ENCODE data around the gene PCSK4. TPM values are rescaled to one million over a fixed set of nuclear protein-coding genes. Genes with fewer than 3 reads are reported as not detected.
"Not testable (repeated sequence)": the region's sequence is repeated elsewhere in the genome, so short reads cannot be mapped to it uniquely, and the experiment has no call there.

PCSK4 gene
- 1 to 10 TPM; 1.3 to 4.9 (median 2.2) TPM for total RNA-seq

DNA sequence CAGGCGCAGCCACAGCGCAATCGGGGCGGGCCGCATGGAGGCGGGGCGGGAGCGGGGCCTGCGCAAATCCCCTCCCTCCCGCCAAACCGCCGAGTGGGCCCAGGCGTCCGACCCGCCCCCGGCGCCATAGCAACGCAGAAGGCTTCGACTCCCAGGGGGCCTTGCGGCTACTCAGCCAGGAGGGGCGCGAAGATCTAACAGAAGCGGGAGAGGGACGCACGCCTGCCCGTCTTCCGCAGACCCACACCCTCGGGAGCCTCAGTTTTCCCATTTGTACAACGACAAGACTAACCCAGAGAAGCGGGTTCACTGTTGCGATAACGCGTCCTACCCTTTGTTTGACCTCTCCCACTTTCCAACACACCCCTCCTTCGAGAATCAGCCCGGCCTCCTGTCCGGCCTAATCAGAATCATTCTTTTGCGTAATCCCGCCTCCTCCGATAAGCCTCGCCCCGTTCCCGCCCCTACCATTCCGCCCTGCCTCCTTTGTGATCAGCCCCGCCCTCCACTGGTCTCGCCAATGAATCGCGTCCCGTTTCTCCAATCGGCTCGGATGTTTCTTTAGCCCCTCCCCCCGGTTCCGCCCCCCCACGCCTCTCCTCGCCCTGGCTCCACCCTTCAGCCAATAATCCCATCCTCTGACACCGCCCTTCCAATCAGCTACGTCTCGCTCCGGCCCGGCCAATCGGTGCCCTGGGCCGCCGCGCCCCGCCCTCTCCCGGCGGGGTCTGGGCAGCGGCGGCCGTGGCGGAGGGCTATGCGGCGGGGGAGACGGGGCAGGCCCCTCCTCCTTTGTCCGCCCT lies at the start of gene PCSK4:
Gene PCSK4, minus strand, starts transcription at position 40 of the 803 bp plus-strand sequence. Its CDS starts 4 bp downstream, at position 36.
- H3K4me1 ChIP-seq, result peaks cover 0 to 22% (median 13%) of the 10 kb centered on the region in 4 donors
- DNase-seq (ENCODE audit: low spot score in 2 of 2), result peak; percentile 98 to 99
- no peaks in the 10 kb centered on the region for H3K36me3 ChIP-seq
- TF ChIP-seq POLR2A (IDR thresholded peaks at IDR 0.05) (no peak), EP300 (IDR thresholded peaks at IDR 0.05) (peak; percentile 69 to 75)
- TF ChIP-seq, protein P1, sequence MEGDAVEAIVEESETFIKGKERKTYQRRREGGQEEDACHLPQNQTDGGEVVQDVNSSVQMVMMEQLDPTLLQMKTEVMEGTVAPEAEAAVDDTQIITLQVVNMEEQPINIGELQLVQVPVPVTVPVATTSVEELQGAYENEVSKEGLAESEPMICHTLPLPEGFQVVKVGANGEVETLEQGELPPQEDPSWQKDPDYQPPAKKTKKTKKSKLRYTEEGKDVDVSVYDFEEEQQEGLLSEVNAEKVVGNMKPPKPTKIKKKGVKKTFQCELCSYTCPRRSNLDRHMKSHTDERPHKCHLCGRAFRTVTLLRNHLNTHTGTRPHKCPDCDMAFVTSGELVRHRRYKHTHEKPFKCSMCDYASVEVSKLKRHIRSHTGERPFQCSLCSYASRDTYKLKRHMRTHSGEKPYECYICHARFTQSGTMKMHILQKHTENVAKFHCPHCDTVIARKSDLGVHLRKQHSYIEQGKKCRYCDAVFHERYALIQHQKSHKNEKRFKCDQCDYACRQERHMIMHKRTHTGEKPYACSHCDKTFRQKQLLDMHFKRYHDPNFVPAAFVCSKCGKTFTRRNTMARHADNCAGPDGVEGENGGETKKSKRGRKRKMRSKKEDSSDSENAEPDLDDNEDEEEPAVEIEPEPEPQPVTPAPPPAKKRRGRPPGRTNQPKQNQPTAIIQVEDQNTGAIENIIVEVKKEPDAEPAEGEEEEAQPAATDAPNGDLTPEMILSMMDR (IDR thresholded peaks at IDR 0.05), result peak in 1 of 5 experiments; percentile 24
- peaks cover 0 to 10% of the 10 kb centered on the region in 2 donors for H3K27me3 ChIP-seq
- no peaks in the 10 kb centered on the region for H3K9me3 ChIP-seq
- H3K27ac ChIP-seq, result peak within 1 kb of the TSS; percentile 65 to 87 (median 74)
- WGBS, 2 donors, result 1% methylated on average over 45 to 59 of the region's 74 CpGs
- peak within 1 kb of the TSS; percentile 53 to 63 (median 61) for H3K4me3 ChIP-seq

GRCh38 chr19:1539749-1540148 lies 49.6 kb upstream of the PCSK4 start:
- whole genome bisulfite sequencing, 2 donors, result 87 to 91% methylated on average over 11 of the region's 11 CpGs
- H3K4me3 ChIP-seq; H3K27ac ChIP-seq; H3K36me3 ChIP-seq; H3K27me3 ChIP-seq; DNase-seq (ENCODE audit: low spot score in 2 of 2); H3K9me3 ChIP-seq: not testable (repeated sequence)
- H3K4me1 ChIP-seq, result peaks cover 0 to 26% (median 0%) of the 10 kb centered on the region in 4 donors

- 26 to 28% methylated on average over 15 of the region's 15 CpGs for WGBS, 2 donors
- Histone ChIP-seq H3K36me3 (no peaks in the 10 kb centered on the region), H3K27me3 (no peaks in the 10 kb centered on the region), H3K27ac (no peak overlapping the region), H3K4me3 (no peak overlapping the region), H3K4me1 (peaks cover 0 to 26% (median 0%) of the 10 kb centered on the region in 4 donors), H3K9me3 (no peaks in the 10 kb centered on the region)
- DNase-seq (ENCODE audit: low spot score in 2 of 2), result no peak
- TF ChIP-seq EP300 (IDR thresholded peaks at IDR 0.05) (no peak), POLR2A (IDR thresholded peaks at IDR 0.05) (no peak)
Observed at GRCh38 chr19:1538978-1539377, 48.8 kb upstream of the PCSK4 start.

- 92 to 98% methylated on average over 7 of the region's 7 CpGs for WGBS, 2 donors
- not testable (repeated sequence) for H3K36me3 ChIP-seq; H3K4me3 ChIP-seq; H3K27ac ChIP-seq; H3K9me3 ChIP-seq; H3K27me3 ChIP-seq; DNase-seq (ENCODE audit: low spot score in 2 of 2)
- peaks cover 0 to 16% (median 0%) of the 10 kb centered on the region in 4 donors for H3K4me1 ChIP-seq
Observed at GRCh38 chr19:1535699-1536098, 45.5 kb upstream of the PCSK4 start.

DNA sequence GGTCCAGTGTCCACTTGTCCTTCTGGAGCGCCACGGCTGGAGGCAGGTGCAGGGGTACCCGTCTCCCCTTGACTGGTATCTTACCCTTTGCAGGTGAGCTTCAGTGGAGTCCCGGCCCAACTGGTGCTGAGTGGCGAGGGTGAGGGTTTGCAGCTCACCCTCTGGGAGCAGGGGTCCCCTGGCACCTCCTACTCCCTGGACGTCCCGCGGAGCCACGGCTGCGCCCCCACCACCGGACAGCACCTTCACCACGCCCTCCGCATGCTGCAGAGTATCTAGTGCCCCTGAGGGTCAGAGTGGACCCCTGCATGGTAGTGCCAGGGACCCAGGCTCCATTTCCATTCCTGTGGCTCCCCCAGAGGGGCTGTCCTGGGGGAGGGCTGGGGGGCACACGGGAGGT lies 44.8 kb upstream of the PCSK4 start:
- no peak overlapping the region for H3K27ac ChIP-seq
- peaks cover 0 to 9% (median 0%) of the 10 kb centered on the region in 4 donors for H3K4me1 ChIP-seq
- TF ChIP-seq POLR2A (IDR thresholded peaks at IDR 0.05) (no peak), EP300 (IDR thresholded peaks at IDR 0.05) (no peak)
- TF ChIP-seq, protein P1 (IDR thresholded peaks at IDR 0.05), result no peak
- H3K36me3 ChIP-seq, result no peaks in the 10 kb centered on the region
- H3K9me3 ChIP-seq, result no peaks in the 10 kb centered on the region
- H3K27me3 ChIP-seq, result peaks cover 0 to 6% of the 10 kb centered on the region in 2 donors
- DNase-seq (ENCODE audit: low spot score in 2 of 2), result no peak
- WGBS, 2 donors, result 89 to 91% methylated on average over 13 to 14 of the region's 14 CpGs
- no peak overlapping the region for H3K4me3 ChIP-seq

DNA sequence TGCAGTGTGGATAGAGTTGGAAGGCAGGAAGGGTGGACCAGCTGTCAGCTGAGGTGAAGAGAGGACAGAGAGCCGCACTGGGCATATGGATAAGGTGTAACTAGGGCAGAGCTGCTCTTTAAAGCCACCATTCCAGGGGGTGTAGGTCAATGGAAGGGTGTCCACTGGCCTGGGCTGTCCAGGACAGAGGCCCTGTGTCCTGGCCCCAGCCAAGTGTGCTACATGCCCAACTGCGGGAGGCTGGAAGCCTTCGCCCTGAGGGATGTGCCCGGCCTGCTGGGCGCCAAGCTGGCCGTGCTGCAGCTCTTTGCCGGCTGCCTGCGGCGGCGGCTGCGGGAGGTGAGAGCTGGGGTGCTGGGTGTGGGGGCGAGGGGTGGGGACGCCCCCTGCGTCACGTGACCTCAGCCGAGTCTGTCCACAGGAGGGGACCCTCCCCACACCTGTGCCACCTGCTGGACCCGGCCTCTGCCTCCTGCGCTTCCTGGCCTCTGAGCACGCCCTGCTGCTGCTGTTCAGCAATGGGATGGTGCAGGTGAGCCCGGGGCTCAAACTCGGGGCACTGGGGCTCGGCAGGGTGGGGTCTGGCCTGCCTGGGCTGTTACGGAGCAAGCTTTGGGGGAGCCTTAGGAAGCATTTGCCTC lies 43.5 kb upstream of the PCSK4 start:
- Histone ChIP-seq H3K9me3 (no peaks in the 10 kb centered on the region), H3K4me1 (peaks cover 0 to 1% (median 0%) of the 10 kb centered on the region in 4 donors), H3K4me3 (no peak overlapping the region), H3K27ac (no peak overlapping the region), H3K27me3 (peaks cover 0 to 17% of the 10 kb centered on the region in 2 donors), H3K36me3 (no peaks in the 10 kb centered on the region)
- WGBS, 2 donors, result 80 to 86% methylated on average over 17 to 22 of the region's 23 CpGs
- TF ChIP-seq, protein P1 (IDR thresholded peaks at IDR 0.05), result no peak
- TF ChIP-seq EP300 (IDR thresholded peaks at IDR 0.05), result no peak
- no peak for TF ChIP-seq POLR2A (IDR thresholded peaks at IDR 0.05)
- DNase-seq (ENCODE audit: low spot score in 2 of 2), result no peak

Data from tibial nerve (tissue), 4 donors.